Measurements from ENCODE around the gene AJAP1. TPM values are rescaled to one million over a fixed set of nuclear protein-coding genes. Genes with fewer than 3 reads are reported as not detected.
"Not testable (repeated sequence)": the region's sequence is repeated elsewhere in the genome, so short reads cannot be mapped to it uniquely, and the experiment has no call there.

Gene AJAP1
- total RNA-seq, 2 donors from 2014 or later: 0.41 to 0.49 TPM

DNA sequence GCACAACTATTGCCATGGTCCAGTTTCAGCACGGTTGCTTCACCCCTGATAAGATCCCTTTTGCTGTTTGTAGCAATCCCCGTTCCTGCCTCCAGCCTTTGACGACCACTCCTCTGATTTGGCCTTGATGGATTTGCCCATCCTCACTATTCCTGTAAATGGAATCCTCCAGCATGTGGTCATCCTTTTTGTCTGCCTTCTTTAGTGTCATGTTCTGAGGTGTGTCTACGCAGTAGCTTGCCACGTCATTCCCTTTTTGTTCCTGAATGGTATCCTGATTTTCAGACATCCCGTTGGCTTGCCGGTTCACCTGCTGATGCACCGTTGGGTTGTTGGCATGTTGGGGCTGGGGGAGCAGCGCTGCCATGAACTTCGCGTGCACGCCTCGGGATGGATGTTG, 7.8 kb downstream of the AJAP1 start:
- Histone ChIP-seq H3K27me3 (replicated peaks; ENCODE audit: insufficient read depth) (peaks cover 7% of the 10 kb centered on the region), H3K36me3 (no peaks in the 10 kb centered on the region), H3K4me1 (ENCODE audit: control insufficient read depth in 1 of 2, low read depth in 2 of 2) (no peaks in the 10 kb centered on the region), H3K27ac (no peak overlapping the region), H3K9me3 (no peaks in the 10 kb centered on the region), H3K4me3 (no peak overlapping the region)
- TF ChIP-seq CTCF (IDR thresholded peaks at IDR 0.05): no peak
- ATAC-seq (ENCODE audit: insufficient number of reproducible peaks, low FRiP score, low read depth) (no peak), DNase-seq (ENCODE audit: low spot score) (no peak)

DNA sequence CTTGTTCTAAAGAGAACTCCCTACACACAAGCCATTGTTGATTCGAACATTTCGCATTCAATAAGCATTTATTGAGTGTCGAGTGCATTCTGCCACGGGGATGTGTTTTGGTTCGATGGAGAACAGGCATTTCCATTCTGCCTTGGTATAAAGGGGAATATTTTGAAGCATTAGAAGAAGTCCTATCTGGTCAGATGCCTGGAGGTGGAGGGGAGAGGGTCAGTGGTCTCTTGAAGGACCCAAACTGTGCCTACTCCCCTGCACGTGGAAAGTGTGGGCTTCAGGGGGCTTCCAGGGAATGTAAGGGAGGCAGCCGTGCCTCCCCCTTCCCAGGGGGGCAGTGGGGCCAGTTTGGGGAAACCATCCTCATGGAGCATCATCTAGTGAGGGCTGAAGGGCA, 8.3 kb downstream of the AJAP1 start:
- Histone ChIP-seq H3K27ac (no peak overlapping the region), H3K36me3 (no peaks in the 10 kb centered on the region), H3K9me3 (no peaks in the 10 kb centered on the region), H3K4me3 (no peak overlapping the region), H3K27me3 (replicated peaks; ENCODE audit: insufficient read depth) (peaks cover 7% of the 10 kb centered on the region), H3K4me1 (ENCODE audit: control insufficient read depth in 1 of 2, low read depth in 2 of 2) (no peaks in the 10 kb centered on the region)
- DNase-seq (ENCODE audit: low spot score): no peak
- no peak for TF ChIP-seq CTCF (IDR thresholded peaks at IDR 0.05)
- ATAC-seq (ENCODE audit: insufficient number of reproducible peaks, low FRiP score, low read depth): no peak

DNA sequence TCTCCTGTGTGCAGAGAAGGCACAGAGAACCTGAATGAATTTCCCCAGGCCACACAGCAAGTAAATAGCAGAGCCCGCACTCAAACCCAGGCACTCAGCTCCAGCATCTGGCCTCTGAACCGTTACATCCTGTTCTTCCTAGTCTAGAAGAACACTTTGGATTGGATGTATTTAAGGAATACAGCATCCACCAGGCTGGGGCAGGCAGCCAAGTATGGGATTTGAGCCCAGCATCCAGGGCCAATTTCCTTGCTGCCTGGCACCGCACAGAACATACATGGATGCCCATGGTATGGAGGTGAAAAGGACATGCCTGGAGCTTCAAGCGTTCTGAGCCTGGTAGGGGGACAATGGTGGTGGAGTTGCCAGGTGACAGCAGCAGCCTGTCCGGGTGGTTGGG, 9.7 kb downstream of the AJAP1 start:
- no peak for DNase-seq (ENCODE audit: low spot score)
- no peak for ATAC-seq (ENCODE audit: insufficient number of reproducible peaks, low FRiP score, low read depth)
- Histone ChIP-seq H3K27me3 (replicated peaks; ENCODE audit: insufficient read depth) (no peaks in the 10 kb centered on the region), H3K4me3 (no peak overlapping the region), H3K4me1 (ENCODE audit: control insufficient read depth in 1 of 2, low read depth in 2 of 2) (no peaks in the 10 kb centered on the region), H3K27ac (no peak overlapping the region), H3K9me3 (no peaks in the 10 kb centered on the region), H3K36me3 (no peaks in the 10 kb centered on the region)
- no peak for TF ChIP-seq CTCF (IDR thresholded peaks at IDR 0.05)

DNA sequence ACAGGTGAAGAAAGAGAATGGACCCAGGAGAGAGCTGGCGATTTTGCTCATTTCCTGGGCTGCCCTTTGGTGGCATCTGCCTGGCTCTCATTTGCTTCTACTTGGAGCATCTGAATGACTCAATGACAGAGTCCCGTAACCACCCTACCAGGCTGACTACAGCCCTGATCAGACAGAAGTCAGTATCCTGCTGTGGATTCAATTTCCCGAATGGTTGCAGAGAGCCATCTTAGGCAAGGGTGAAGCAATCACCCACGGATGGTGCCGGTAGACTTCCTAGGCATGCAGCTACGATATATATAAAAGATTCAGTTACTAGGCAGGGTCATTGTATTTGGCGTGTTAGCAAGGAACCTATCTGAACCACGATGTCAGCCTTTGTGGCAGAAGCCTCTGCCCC, 10.2 kb downstream of the AJAP1 start:
- no peaks in the 10 kb centered on the region for H3K27me3 ChIP-seq (replicated peaks; ENCODE audit: insufficient read depth)
- no peak overlapping the region for H3K4me3 ChIP-seq
- no peaks in the 10 kb centered on the region for H3K36me3 ChIP-seq
- no peak overlapping the region for H3K27ac ChIP-seq
- ATAC-seq (ENCODE audit: insufficient number of reproducible peaks, low FRiP score, low read depth) (no peak), DNase-seq (ENCODE audit: low spot score) (no peak)
- TF ChIP-seq CTCF (IDR thresholded peaks at IDR 0.05): no peak
- H3K4me1 ChIP-seq (ENCODE audit: control insufficient read depth in 1 of 2, low read depth in 2 of 2): no peaks in the 10 kb centered on the region
- no peaks in the 10 kb centered on the region for H3K9me3 ChIP-seq

- ATAC-seq (ENCODE audit: insufficient number of reproducible peaks, low FRiP score, low read depth): no peak
- Histone ChIP-seq H3K27ac (no peak overlapping the region), H3K27me3 (replicated peaks; ENCODE audit: insufficient read depth) (no peaks in the 10 kb centered on the region), H3K4me1 (ENCODE audit: control insufficient read depth in 1 of 2, low read depth in 2 of 2) (no peaks in the 10 kb centered on the region), H3K36me3 (no peaks in the 10 kb centered on the region), H3K9me3 (no peaks in the 10 kb centered on the region), H3K4me3 (no peak overlapping the region)
- no peak for TF ChIP-seq CTCF (IDR thresholded peaks at IDR 0.05)
- no peak for DNase-seq (ENCODE audit: low spot score)
Measured at GRCh38 chr1:4665456-4665855, 11.0 kb downstream of the AJAP1 start.

GRCh38 chr1:4666683-4667082, 12.3 kb downstream of the AJAP1 start:
- H3K4me1 ChIP-seq (ENCODE audit: control insufficient read depth in 1 of 2, low read depth in 2 of 2); ATAC-seq (ENCODE audit: insufficient number of reproducible peaks, low FRiP score, low read depth); DNase-seq (ENCODE audit: low spot score); H3K4me3 ChIP-seq; H3K36me3 ChIP-seq; H3K27me3 ChIP-seq (replicated peaks; ENCODE audit: insufficient read depth); H3K27ac ChIP-seq; H3K9me3 ChIP-seq: not testable (repeated sequence)
